ENCODE results near the gene KCNK3.
"Not testable (repeated sequence)": the region's sequence is repeated elsewhere in the genome, so short reads cannot be mapped to it uniquely, and the experiment has no call there.

The KCNK3 gene

GRCh38 chr2:26658691-26659346 is 33.7 kb upstream of the KCNK3 start:
- Histone ChIP-seq H3K27ac (replicated peaks) (no peak overlapping the region), H3K4me3 (replicated peaks; ENCODE audit: insufficient read depth, low read length) (no peak overlapping the region), H3K27me3 (ENCODE audit: insufficient read depth, poor library complexity, severe bottlenecking) (no peaks in the 10 kb centered on the region)
- no peak for DNase-seq (ENCODE audit: low read depth in 1 of 2, low spot score in 1 of 2)
- TF ChIP-seq, protein P1, sequence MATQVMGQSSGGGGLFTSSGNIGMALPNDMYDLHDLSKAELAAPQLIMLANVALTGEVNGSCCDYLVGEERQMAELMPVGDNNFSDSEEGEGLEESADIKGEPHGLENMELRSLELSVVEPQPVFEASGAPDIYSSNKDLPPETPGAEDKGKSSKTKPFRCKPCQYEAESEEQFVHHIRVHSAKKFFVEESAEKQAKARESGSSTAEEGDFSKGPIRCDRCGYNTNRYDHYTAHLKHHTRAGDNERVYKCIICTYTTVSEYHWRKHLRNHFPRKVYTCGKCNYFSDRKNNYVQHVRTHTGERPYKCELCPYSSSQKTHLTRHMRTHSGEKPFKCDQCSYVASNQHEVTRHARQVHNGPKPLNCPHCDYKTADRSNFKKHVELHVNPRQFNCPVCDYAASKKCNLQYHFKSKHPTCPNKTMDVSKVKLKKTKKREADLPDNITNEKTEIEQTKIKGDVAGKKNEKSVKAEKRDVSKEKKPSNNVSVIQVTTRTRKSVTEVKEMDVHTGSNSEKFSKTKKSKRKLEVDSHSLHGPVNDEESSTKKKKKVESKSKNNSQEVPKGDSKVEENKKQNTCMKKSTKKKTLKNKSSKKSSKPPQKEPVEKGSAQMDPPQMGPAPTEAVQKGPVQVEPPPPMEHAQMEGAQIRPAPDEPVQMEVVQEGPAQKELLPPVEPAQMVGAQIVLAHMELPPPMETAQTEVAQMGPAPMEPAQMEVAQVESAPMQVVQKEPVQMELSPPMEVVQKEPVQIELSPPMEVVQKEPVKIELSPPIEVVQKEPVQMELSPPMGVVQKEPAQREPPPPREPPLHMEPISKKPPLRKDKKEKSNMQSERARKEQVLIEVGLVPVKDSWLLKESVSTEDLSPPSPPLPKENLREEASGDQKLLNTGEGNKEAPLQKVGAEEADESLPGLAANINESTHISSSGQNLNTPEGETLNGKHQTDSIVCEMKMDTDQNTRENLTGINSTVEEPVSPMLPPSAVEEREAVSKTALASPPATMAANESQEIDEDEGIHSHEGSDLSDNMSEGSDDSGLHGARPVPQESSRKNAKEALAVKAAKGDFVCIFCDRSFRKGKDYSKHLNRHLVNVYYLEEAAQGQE (IDR thresholded peaks at IDR 0.05; ENCODE audit: insufficient replicate concordance, low read depth) = no peak
- TF ChIP-seq SPI1 (IDR thresholded peaks at IDR 0.05; ENCODE audit: borderline replicate concordance, low read depth) = no peak
- TF ChIP-seq, protein P2, sequence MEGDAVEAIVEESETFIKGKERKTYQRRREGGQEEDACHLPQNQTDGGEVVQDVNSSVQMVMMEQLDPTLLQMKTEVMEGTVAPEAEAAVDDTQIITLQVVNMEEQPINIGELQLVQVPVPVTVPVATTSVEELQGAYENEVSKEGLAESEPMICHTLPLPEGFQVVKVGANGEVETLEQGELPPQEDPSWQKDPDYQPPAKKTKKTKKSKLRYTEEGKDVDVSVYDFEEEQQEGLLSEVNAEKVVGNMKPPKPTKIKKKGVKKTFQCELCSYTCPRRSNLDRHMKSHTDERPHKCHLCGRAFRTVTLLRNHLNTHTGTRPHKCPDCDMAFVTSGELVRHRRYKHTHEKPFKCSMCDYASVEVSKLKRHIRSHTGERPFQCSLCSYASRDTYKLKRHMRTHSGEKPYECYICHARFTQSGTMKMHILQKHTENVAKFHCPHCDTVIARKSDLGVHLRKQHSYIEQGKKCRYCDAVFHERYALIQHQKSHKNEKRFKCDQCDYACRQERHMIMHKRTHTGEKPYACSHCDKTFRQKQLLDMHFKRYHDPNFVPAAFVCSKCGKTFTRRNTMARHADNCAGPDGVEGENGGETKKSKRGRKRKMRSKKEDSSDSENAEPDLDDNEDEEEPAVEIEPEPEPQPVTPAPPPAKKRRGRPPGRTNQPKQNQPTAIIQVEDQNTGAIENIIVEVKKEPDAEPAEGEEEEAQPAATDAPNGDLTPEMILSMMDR (IDR thresholded peaks at IDR 0.05; ENCODE audit: insufficient read depth, low read length) = no peak
- TF ChIP-seq POLR2AphosphoS5 (IDR thresholded peaks at IDR 0.05; ENCODE audit: low read depth) = no peak
- no peak for TF ChIP-seq GABPA (IDR thresholded peaks at IDR 0.05; ENCODE audit: low read depth)

GRCh38 chr2:26660363-26660962 is 32.1 kb upstream of the KCNK3 start:
- no peaks in the 10 kb centered on the region for H3K27me3 ChIP-seq (ENCODE audit: insufficient read depth, poor library complexity, severe bottlenecking)
- no peak for DNase-seq (ENCODE audit: low read depth in 1 of 2, low spot score in 1 of 2)
- H3K27ac ChIP-seq (replicated peaks) = no peak overlapping the region
- TF ChIP-seq POLR2AphosphoS5 (IDR thresholded peaks at IDR 0.05; ENCODE audit: low read depth) (no peak), SPI1 (IDR thresholded peaks at IDR 0.05; ENCODE audit: borderline replicate concordance, low read depth) (no peak)
- TF ChIP-seq, protein P2 (IDR thresholded peaks at IDR 0.05; ENCODE audit: insufficient read depth, low read length) = no peak
- no peak overlapping the region for H3K4me3 ChIP-seq (replicated peaks; ENCODE audit: insufficient read depth, low read length)

DNA sequence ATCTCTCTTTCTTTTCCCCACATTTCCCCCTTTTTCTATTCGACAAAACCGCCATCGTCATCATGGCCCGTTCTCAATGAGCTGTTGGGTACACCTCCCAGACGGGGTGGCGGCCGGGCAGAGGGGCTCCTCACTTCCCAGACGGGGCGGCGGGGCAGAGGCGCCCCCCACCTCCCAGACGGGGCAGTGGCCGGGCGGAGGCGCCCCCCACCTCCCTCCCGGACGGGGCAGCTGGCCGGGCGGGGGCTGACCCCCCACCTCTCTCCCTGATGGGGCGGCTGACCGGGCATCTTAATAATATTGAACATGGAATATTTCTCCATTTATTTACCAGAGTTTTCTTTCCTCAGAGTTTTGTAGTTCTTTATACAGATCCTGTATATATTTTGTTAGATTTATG is 27.2 kb upstream of the KCNK3 start:
- H3K4me3 ChIP-seq (replicated peaks; ENCODE audit: insufficient read depth, low read length); H3K27me3 ChIP-seq (ENCODE audit: insufficient read depth, poor library complexity, severe bottlenecking); H3K27ac ChIP-seq (replicated peaks); DNase-seq (ENCODE audit: low read depth in 1 of 2, low spot score in 1 of 2): not testable (repeated sequence)

DNA sequence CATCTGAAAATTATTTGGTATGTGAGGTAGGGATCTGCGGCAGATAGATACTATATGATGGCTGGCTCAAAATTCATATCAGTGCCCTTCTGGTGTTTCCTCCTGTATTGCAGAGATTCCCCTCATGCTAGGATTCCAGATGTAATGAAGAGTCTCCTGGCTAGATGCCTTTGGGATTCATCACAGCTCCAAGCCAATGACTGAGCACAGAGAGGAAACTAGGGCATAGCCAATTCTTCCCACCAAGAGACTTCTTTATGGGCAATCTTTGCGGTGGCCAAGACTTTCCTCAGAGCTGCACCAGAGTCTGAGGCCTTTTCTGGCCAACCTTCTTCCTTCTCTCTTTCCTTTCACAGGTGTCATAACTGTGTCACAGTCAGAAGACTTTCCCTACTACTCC is 25.9 kb upstream of the KCNK3 start:
- DNase-seq (ENCODE audit: low read depth in 1 of 2, low spot score in 1 of 2) = no peak
- no peak overlapping the region for H3K27ac ChIP-seq (replicated peaks)
- no peak overlapping the region for H3K4me3 ChIP-seq (replicated peaks; ENCODE audit: insufficient read depth, low read length)
- TF ChIP-seq SPI1 (IDR thresholded peaks at IDR 0.05; ENCODE audit: borderline replicate concordance, low read depth) = no peak
- no peak for TF ChIP-seq POLR2AphosphoS5 (IDR thresholded peaks at IDR 0.05; ENCODE audit: low read depth)
- TF ChIP-seq, protein P2 (IDR thresholded peaks at IDR 0.05; ENCODE audit: insufficient read depth, low read length) = no peak
- no peak for TF ChIP-seq GABPA (IDR thresholded peaks at IDR 0.05; ENCODE audit: low read depth)
- TF ChIP-seq, protein P1 (IDR thresholded peaks at IDR 0.05; ENCODE audit: insufficient replicate concordance, low read depth) = no peak
- H3K27me3 ChIP-seq (ENCODE audit: insufficient read depth, poor library complexity, severe bottlenecking) = peaks cover 2% of the 10 kb centered on the region

Measured in HL-60 (cell line).